Renal pelvis (tissue), 4 donors: Measurements from ENCODE around the gene SIRPG. TPM values are rescaled to one million over a fixed set of nuclear protein-coding genes. Genes with fewer than 3 reads are reported as not detected.
"Not testable (repeated sequence)": the region's sequence is repeated elsewhere in the genome, so short reads cannot be mapped to it uniquely, and the experiment has no call there.

Experiments used
- DNase-seq: peaks from one replicate; pipeline ENCODE4 v3.0.0-alpha.2; 2013
- polyA plus RNA-seq, 3 donors: library from polyadenylated mRNA; unstranded; fragments of 120-200 nt; gene quantifications; one replicate each; pipeline ENCODE4 v1.2.1, GENCODE V29; 2013; ENCODE audit not compliant: insufficient read length in 3 of 3

SIRPG gene
- polyA plus RNA-seq, 3 donors, result not detected

DNA sequence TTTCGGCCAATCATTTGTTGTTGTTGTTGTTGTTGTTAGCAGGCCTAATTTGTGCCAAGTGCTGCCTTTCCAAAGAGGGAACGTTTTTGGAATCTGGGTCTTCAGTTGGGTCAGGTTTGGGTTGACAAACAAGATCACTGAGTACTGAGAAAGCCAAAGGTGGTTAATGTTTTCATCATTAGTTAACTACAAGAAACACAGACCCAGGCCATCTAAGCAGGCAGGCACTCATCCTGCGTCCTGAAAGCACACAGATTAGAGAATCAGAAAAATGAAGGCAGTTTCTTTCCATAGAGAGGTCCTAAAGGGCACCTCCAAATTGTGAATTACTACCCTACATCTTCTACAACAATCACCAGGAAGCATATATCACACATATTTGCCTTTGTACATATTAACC lies 15.1 kb upstream of the SIRPG start:
- no peak for DNase-seq

DNA sequence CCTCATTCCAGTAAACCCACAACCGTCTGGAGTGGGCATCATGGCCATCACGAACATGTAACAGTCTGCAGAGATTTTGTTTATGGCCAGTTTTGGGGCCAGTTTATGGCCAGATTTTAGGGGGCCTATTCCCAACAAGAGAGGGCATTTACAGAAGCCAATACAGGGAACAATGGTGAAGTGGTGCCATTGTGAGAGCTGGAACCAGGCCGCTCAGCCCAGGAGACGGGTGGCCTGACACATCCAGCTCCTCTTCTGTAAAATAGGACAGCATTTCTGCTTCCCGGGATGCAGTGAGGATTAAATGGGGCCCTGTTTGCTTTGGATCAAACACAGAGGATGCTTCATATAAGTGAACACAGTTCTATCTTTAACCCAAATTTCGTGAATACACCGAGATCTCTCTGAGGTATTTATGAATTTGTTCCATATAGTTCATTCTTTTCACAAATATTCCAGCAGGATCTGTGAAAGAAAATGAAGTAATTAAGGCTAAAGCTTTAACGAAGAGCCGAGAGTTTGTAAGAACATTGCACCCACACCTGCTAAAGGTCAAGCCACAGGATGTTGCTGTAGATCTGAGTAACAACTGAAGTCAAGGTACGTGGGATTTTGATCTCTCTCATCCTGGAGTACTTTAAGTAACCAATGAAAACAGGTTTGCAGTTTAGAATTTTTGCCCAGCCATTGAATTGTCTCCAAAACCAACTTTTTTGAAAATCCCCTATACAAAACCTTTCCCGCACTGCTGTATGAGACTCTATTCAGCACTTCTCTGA lies 14.5 kb upstream of the SIRPG start:
- DNase-seq, result no peak

- DNase-seq, result no peak
Measured at GRCh38 chr20:1669304-1669703, 11.7 kb upstream of the SIRPG start.

GRCh38 chr20:1667502-1668085 lies 10.0 kb upstream of the SIRPG start:
- no peak for DNase-seq

GRCh38 chr20:1666802-1667201 lies 9.2 kb upstream of the SIRPG start:
- DNase-seq, result no peak

DNA sequence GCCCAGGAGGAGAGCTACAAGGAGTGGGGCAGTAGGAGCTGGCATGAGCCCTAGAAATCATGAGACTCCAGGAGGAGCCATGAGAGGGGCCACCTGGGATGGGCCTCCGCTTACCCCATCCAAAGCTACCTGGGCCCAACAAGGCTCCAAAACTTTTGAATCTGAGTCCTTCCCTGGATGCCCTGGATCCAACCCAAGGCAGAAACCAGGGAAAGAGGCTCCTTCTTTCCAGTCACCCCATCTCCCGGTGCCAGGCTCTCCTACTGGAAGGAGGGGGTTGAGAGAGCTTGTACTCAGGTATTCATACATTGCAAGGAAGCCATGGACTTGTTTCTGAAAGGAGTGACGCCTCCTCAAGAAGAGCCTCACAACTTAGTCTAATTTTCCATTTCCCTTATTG lies 7.8 kb upstream of the SIRPG start:
- no peak for DNase-seq

GRCh38 chr20:1664911-1665310 lies 7.3 kb upstream of the SIRPG start:
- DNase-seq, result no peak

DNA sequence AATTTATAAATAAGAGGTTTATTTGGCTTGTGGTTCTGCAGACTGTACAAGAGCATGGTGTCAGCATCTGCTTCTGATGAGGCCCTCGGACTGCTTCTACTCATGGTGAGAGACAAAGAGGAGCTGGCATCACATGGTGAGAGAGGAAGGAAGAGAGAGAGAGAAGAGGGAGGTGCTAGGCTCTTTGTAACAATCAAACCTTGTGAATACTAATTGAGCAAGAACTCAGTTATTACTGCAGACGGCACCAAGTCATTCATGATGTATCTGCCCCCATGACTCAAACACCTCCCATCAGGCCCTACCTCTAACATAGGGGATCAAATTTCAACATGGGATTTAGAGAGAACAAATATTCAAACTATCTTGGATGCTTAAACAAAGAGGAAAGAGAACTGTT lies 6.3 kb upstream of the SIRPG start:
- no peak for DNase-seq

- no peak for DNase-seq
Measured at GRCh38 chr20:1661542-1662299, 4.1 kb upstream of the SIRPG start.

DNA sequence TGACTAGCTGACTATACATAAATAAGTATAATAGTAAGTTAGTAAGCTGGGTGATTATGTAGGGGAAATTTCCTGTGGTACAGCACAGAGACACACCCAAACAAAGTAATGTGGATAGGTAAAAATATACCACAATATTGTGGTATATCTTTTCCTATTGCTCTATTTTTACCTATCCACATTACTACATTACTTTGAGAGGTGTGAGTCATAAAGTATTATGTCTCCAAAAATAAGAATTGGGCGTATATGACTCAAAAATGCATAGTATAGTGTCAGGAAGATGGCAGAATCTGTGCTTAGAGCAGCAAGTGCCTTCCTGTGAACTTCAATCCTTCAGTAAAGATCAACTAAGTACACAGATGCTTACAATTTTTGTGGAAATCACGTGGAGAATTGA lies 2.7 kb upstream of the SIRPG start:
- DNase-seq, result no peak

GRCh38 chr20:1656844-1657243 lies 735 bp downstream of the SIRPG start:
- no peak for DNase-seq

GRCh38 chr20:1654996-1655395 lies 2.6 kb downstream of the SIRPG start:
- no peak for DNase-seq

- DNase-seq, result no peak
Measured at GRCh38 chr20:1652960-1653359, 4.6 kb downstream of the SIRPG start.

- DNase-seq, result no peak
Measured at GRCh38 chr20:1652104-1652503, 5.5 kb downstream of the SIRPG start.

GRCh38 chr20:1651268-1652058 lies 6.1 kb downstream of the SIRPG start:
- no peak for DNase-seq

DNA sequence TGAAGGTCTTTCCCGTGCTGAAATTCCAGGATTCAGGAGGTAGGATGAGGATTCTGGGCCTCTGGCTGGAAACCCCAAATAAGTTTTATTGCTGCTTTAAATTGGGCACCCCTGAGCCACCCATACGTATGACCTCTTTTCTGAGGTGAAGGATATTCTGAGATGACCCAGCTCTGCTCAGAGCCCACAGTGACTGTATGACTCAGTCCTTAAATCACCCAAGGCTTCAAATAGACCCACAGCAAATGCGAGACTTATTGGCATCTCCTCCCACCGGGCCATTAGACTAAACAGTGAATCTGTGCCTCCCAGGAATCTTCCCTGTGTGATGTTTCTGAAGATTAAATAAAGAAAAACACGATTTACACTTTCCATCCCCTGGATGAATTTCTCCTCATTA lies 9.5 kb downstream of the SIRPG start:
- no peak for DNase-seq

DNA sequence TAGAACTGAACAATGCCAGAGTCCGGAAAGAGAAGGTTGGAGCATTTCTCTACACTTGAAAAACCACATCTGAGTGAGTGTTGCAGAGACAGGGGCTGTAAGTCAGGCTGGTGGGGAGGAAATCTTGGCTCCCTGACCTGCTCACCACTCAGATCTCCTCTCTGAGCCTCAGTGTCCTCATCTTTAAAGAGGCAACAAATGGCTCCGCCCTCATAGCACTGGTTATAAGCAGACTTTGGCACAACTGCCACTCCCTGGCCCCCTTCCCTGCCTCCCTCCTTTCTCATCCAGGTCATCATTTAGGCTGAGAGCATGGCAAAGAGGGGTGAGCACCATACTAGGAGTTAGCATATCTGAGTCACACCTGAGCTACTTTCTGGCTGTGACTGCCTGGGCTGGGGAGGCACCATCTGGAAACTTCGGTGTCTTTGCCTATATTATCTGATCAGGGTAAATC lies 10.6 kb downstream of the SIRPG start:
- no peak for DNase-seq

DNA sequence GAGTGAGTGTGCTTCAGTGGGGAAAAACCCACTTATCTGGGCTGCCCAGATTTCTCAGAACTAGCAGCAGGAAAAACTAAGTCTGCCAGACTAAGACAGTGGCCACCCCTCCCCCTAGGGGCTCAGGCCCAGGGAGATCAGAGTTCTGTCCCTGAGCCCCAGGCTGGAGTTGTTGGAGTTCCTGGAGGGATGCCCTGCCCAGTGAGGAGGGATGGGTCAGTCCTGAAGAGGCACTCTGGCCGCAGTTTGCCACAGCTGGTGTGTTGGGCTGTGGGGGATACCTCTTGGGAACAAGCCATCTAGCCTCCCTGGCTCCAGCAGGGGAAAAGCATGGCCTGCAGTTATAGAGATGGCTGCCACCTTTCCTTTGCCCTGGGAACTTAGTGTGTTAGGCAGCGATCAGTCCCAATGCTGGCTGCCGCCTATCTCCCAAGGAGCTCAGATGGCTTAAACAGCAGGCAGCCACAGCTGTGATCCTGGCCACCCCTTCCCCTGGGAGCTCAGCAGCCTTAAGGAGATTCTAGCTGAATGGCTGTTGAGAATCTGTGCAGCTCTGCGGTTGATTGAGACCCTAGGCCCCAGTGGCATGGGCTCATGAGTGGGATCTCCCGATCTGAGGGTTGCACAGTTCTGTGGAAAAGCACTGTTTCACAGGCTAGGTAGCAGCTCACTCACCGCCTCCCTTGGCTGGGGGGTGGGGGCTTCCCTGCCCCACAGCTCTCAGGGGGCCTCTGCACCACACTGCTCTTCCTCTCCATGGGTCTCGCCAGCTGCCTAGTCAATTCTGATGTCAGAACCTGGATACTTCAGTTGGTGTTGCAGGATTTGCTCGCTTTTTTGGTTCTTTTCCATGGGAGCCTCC lies 13.2 kb downstream of the SIRPG start:
- no peak for DNase-seq

DNA sequence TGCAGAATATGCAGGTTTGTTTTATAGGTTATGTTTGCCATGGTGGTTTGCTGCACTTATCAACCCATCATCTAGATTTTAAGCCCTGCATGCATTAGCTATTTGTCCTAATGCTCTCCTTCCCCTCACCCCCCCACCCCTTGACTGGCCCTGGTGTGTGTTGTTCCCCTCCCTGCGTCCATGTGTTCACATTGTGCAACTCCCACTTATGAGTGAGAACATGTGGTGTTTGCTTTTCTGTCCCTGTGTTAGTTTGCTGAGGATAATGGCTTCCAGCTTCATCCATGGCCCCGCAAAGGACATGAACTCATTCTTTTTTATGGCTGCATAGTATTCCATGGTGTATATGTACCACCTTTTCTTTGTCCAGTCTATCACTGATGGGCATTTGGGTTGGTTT lies 18.9 kb downstream of the SIRPG start:
- DNase-seq, result not testable (repeated sequence)

GRCh38 chr20:1637755-1638154 lies 19.8 kb downstream of the SIRPG start:
- DNase-seq, result no peak

DNA sequence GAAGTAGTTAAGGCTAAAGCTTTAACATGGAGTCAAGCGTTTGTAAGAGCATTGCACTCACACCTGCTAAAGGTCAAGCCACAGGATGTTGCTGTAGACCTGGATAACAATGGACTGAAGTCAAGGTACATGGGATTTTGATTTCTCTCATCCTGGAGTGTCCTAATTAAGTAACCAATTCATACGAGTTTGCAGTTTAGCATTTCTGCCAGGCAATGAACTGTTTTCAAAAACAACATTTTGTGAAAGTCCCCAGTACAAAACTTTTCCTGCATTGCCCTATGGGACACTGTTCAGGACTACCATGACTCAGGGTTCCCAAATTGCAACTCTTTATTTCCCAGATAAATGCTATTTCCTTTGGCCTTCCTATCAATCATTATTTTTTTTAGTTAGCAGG lies 20.4 kb downstream of the SIRPG start:
- DNase-seq, result no peak
